ENCODE results near the gene ELOVL5. TPM values are rescaled to one million over a fixed set of nuclear protein-coding genes. Genes with fewer than 3 reads are reported as not detected.

Gene ELOVL5
- total RNA-seq, 1 donor from 2014 or later = 185 TPM

DNA sequence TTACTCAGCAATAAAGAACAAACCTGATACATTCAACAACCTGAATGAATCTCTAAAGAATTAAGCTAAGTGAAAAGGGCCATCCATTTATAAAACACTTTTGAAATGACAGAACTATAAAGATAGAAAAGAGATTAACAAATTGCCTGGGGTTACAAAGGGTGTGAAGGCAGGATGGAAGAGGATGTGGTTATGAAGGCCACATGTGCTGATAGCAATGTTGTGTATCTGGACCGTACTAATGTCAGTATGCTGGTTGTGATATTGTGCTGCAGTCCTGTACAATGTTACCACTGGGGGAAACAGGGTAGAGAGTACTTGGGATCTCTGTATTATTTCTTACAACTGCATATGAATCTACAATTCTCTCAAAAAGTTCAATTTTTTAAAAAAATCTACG, 36.4 kb downstream of the ELOVL5 start:
- Histone ChIP-seq H3K4me3 (no peak overlapping the region), H3K27me3 (no peaks in the 10 kb centered on the region), H3F3A (ENCODE audit: low read depth) (no peaks in the 10 kb centered on the region), H3K4me1 (peaks cover 18% of the 10 kb centered on the region), H3K27ac (no peak overlapping the region), H3K4me2 (no peak overlapping the region), H3K9me3 (ENCODE audit: low read depth) (no peaks in the 10 kb centered on the region), H3K9ac (no peak overlapping the region), H3K79me2 (ENCODE audit: low read depth) (peaks cover 100% of the 10 kb centered on the region), H3K36me3 (no peaks in the 10 kb centered on the region), H2AFZ (replicated peaks) (no peak overlapping the region), H4K20me1 (ENCODE audit: low read depth) (peaks cover 65% of the 10 kb centered on the region)
- Mint-ChIP-seq H3K27ac (no peak overlapping the region), H3K27me3 (ENCODE audit: insufficient read depth, low read depth) (no peaks in the 10 kb centered on the region), H3K9me3 (peaks cover 24% of the 10 kb centered on the region), H3K36me3 (peaks cover 34% of the 10 kb centered on the region), H3K4me1 (no peaks in the 10 kb centered on the region), H3K4me3 (no peak overlapping the region)
- TF ChIP-seq EZH2 (IDR thresholded peaks at IDR 0.05) (no peak), EZH2phosphoT487 (IDR thresholded peaks at IDR 0.05) (no peak)
- TF ChIP-seq, protein P1, sequence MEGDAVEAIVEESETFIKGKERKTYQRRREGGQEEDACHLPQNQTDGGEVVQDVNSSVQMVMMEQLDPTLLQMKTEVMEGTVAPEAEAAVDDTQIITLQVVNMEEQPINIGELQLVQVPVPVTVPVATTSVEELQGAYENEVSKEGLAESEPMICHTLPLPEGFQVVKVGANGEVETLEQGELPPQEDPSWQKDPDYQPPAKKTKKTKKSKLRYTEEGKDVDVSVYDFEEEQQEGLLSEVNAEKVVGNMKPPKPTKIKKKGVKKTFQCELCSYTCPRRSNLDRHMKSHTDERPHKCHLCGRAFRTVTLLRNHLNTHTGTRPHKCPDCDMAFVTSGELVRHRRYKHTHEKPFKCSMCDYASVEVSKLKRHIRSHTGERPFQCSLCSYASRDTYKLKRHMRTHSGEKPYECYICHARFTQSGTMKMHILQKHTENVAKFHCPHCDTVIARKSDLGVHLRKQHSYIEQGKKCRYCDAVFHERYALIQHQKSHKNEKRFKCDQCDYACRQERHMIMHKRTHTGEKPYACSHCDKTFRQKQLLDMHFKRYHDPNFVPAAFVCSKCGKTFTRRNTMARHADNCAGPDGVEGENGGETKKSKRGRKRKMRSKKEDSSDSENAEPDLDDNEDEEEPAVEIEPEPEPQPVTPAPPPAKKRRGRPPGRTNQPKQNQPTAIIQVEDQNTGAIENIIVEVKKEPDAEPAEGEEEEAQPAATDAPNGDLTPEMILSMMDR (IDR thresholded peaks at IDR 0.05) = no peak
- no peak for DNase-seq (ENCODE audit: low spot score)

DNA sequence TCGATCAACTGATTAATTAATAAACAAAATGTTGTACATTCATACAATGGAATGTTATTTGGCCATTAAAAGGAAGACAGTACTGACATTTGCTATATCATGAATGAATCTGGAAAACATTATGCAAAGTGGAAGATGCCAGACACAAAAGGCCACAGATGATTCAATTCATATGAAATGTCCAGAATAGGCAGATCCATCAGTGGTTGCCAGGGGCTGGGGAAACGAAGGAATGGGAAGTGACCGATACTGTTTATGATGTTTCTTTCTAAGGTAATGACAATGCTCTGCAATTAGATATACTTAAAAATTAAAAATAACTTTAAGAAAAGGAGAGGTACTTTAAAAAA, 37.2 kb downstream of the ELOVL5 start:
- Histone ChIP-seq H3K9ac (no peak overlapping the region), H3K27me3 (no peaks in the 10 kb centered on the region), H3K9me3 (ENCODE audit: low read depth) (no peaks in the 10 kb centered on the region), H3K4me3 (no peak overlapping the region), H3K79me2 (ENCODE audit: low read depth) (peaks cover 100% of the 10 kb centered on the region), H2AFZ (replicated peaks) (no peak overlapping the region), H4K20me1 (ENCODE audit: low read depth) (peaks cover 65% of the 10 kb centered on the region), H3F3A (ENCODE audit: low read depth) (no peaks in the 10 kb centered on the region), H3K4me1 (peaks cover 18% of the 10 kb centered on the region), H3K36me3 (no peaks in the 10 kb centered on the region), H3K27ac (no peak overlapping the region), H3K4me2 (no peak overlapping the region)
- Mint-ChIP-seq H3K36me3 (peaks cover 35% of the 10 kb centered on the region), H3K27me3 (ENCODE audit: insufficient read depth, low read depth) (no peaks in the 10 kb centered on the region), H3K4me3 (no peak overlapping the region), H3K27ac (no peak overlapping the region), H3K9me3 (peaks cover 28% of the 10 kb centered on the region), H3K4me1 (no peaks in the 10 kb centered on the region)
- TF ChIP-seq EZH2 (IDR thresholded peaks at IDR 0.05) (no peak), EZH2phosphoT487 (IDR thresholded peaks at IDR 0.05) (no peak)
- TF ChIP-seq, protein P1 (IDR thresholded peaks at IDR 0.05) = no peak
- no peak for DNase-seq (ENCODE audit: low spot score)

DNA sequence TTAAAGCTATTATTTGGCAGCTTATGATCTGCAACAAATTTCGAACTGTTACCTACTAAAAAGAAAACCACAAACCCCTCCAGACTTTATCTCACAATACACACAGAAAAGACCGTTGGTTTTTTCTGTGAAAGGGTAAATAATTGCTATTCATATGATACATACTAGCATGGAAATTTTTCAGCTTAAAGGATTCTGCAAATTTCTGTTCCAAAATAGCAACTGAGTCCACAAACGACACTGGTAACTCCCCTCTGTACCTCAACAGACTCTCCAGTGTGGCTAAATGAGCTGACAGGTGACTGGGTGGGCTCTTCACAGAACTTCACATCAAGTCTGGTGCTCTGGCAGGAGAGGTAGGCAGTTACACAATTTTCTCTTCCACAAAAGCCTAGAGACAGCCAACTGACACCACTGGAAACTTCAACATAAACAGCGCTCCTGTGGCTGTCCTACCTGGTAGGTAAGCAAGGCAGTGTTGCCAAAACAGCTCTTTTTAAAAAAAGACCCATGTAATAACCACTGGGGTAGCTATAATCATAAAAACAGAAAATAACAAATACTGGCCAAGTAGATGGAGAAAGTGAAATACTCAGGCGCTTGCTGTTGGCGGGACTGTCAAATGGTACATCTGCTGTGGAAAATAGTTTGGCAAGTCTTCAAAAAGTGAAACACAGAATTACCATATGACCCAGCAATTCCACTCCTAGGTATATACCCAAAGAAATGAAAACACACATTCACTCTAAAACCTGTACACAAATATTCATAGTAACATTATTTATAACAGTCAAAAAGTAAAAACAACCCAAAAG, 37.8 kb downstream of the ELOVL5 start:
- Mint-ChIP-seq H3K4me3 (no peak overlapping the region), H3K9me3 (peaks cover 32% of the 10 kb centered on the region), H3K27ac (no peak overlapping the region), H3K27me3 (ENCODE audit: insufficient read depth, low read depth) (no peaks in the 10 kb centered on the region), H3K4me1 (no peaks in the 10 kb centered on the region), H3K36me3 (peaks cover 39% of the 10 kb centered on the region)
- H3K79me2 ChIP-seq (ENCODE audit: low read depth) = peaks cover 98% of the 10 kb centered on the region
- no peaks in the 10 kb centered on the region for H3F3A ChIP-seq (ENCODE audit: low read depth)
- peak overlapping the region; percentile 0 for H3K4me2 ChIP-seq
- DNase-seq (ENCODE audit: low spot score) = no peak
- H3K36me3 ChIP-seq = no peaks in the 10 kb centered on the region
- H3K27me3 ChIP-seq = no peaks in the 10 kb centered on the region
- no peak for TF ChIP-seq EZH2 (IDR thresholded peaks at IDR 0.05)
- no peak for TF ChIP-seq EZH2phosphoT487 (IDR thresholded peaks at IDR 0.05)
- H3K27ac ChIP-seq = no peak overlapping the region
- H3K9ac ChIP-seq = no peak overlapping the region
- H3K9me3 ChIP-seq (ENCODE audit: low read depth) = no peaks in the 10 kb centered on the region
- no peak overlapping the region for H3K4me3 ChIP-seq
- H4K20me1 ChIP-seq (ENCODE audit: low read depth) = peaks cover 62% of the 10 kb centered on the region
- H2AFZ ChIP-seq (replicated peaks) = no peak overlapping the region
- peaks cover 18% of the 10 kb centered on the region for H3K4me1 ChIP-seq

DNA sequence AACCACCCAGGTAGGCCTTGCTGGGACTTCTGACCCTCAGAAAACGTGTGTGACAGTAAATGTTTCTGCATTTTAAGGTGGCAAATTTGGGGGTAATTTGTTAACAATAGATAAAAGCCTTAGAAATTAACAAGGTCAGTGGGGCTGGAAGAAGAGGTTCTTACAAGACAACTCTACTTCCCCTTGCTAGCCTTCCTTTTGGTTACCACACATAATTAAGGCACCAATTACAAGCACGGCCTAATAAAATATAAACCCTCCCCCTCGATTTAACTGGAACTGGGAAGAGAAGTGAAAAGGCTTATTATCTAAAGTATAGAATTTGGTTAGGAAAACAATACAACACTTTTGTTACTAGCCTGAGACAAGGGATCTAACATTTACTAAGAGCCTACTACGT, 38.8 kb downstream of the ELOVL5 start:
- Histone ChIP-seq H3K4me3 (no peak overlapping the region), H3K27ac (no peak overlapping the region), H3K4me2 (peak overlapping the region; percentile 11), H3K4me1 (peaks cover 18% of the 10 kb centered on the region), H3K9ac (no peak overlapping the region), H3F3A (ENCODE audit: low read depth) (no peaks in the 10 kb centered on the region), H3K79me2 (ENCODE audit: low read depth) (peaks cover 87% of the 10 kb centered on the region), H3K36me3 (no peaks in the 10 kb centered on the region), H3K9me3 (ENCODE audit: low read depth) (no peaks in the 10 kb centered on the region), H3K27me3 (no peaks in the 10 kb centered on the region), H2AFZ (replicated peaks) (no peak overlapping the region), H4K20me1 (ENCODE audit: low read depth) (peaks cover 51% of the 10 kb centered on the region)
- TF ChIP-seq EZH2phosphoT487 (IDR thresholded peaks at IDR 0.05) (no peak), EZH2 (IDR thresholded peaks at IDR 0.05) (no peak)
- TF ChIP-seq, protein P1 (IDR thresholded peaks at IDR 0.05) = no peak
- no peak overlapping the region for H3K27ac Mint-ChIP-seq
- H3K27me3 Mint-ChIP-seq (ENCODE audit: insufficient read depth, low read depth) = no peaks in the 10 kb centered on the region
- H3K9me3 Mint-ChIP-seq = peaks cover 32% of the 10 kb centered on the region
- no peaks in the 10 kb centered on the region for H3K4me1 Mint-ChIP-seq
- peaks cover 40% of the 10 kb centered on the region for H3K36me3 Mint-ChIP-seq
- no peak for DNase-seq (ENCODE audit: low spot score)
- no peak overlapping the region for H3K4me3 Mint-ChIP-seq

Data from neural progenitor cell (in vitro differentiated cells).